NCI-H2029 (cell line): ENCODE results near the gene REC114.
"Not testable (repeated sequence)": the region's sequence is repeated elsewhere in the genome, so short reads cannot be mapped to it uniquely, and the experiment has no call there.

Experiments
- DNase-seq: peaks from one replicate; lab custom pipeline; 2025; lab: John Stamatoyannopoulos, UW

Gene REC114

GRCh38 chr15:73577593-73577992 lies 134.6 kb downstream of the REC114 start:
- not testable (repeated sequence) for DNase-seq

- no peak for DNase-seq
Observed at GRCh38 chr15:73578026-73578425, 135.1 kb downstream of the REC114 start.

- no peak for DNase-seq
Observed at GRCh38 chr15:73582851-73583379, 140.0 kb downstream of the REC114 start.

- DNase-seq: no peak
Observed at GRCh38 chr15:73583544-73583943, 140.6 kb downstream of the REC114 start.

GRCh38 chr15:73584699-73585420 lies 141.9 kb downstream of the REC114 start:
- DNase-seq: no peak

- DNase-seq: no peak
Observed at GRCh38 chr15:73585871-73586654, 143.1 kb downstream of the REC114 start.

GRCh38 chr15:73589766-73590165 lies 146.8 kb downstream of the REC114 start:
- DNase-seq: no peak

- no peak for DNase-seq
Observed at GRCh38 chr15:73590263-73590662, 147.3 kb downstream of the REC114 start.

GRCh38 chr15:73593304-73594074 lies 150.5 kb downstream of the REC114 start:
- DNase-seq: peak; percentile 42

- DNase-seq: no peak
Observed at GRCh38 chr15:73594109-73594508, 151.1 kb downstream of the REC114 start.

- no peak for DNase-seq
Observed at GRCh38 chr15:73596174-73596573, 153.2 kb downstream of the REC114 start.

GRCh38 chr15:73597036-73597638 lies 154.2 kb downstream of the REC114 start:
- DNase-seq: no peak

GRCh38 chr15:73598530-73599160 lies 155.7 kb downstream of the REC114 start:
- no peak for DNase-seq

GRCh38 chr15:73599934-73600333 lies 157.0 kb downstream of the REC114 start:
- no peak for DNase-seq

GRCh38 chr15:73600413-73601335 lies 157.7 kb downstream of the REC114 start:
- no peak for DNase-seq

GRCh38 chr15:73601451-73602445 lies 158.8 kb downstream of the REC114 start:
- no peak for DNase-seq

GRCh38 chr15:73602446-73602843 lies 159.5 kb downstream of the REC114 start:
- DNase-seq: no peak

GRCh38 chr15:73602992-73603391 lies 160.0 kb downstream of the REC114 start:
- no peak for DNase-seq

GRCh38 chr15:73604477-73604876 lies 161.5 kb downstream of the REC114 start:
- DNase-seq: no peak
